ENCODE data around the gene TRIO.

The TRIO gene

DNA sequence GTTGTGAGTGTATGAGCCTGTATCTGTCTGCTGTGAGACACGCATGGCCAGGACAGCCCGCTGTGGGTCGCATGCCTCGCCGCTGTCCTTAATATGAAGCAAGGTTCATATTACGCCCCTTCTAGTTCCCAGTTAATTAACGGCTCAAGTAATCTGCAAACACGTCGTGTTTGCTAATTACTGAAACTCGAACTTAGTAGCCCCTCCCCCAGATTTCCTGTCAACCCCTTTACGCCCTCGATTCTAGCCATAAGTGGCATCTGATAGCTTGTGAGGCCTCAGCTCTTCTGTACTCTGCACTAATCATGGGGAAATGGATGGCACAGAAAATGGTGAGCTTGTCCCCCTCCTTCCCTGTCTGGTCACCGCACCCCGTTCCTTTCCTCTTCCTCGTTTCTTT lies 321.5 kb downstream of the TRIO start:
- no peak for DNase-seq

DNA sequence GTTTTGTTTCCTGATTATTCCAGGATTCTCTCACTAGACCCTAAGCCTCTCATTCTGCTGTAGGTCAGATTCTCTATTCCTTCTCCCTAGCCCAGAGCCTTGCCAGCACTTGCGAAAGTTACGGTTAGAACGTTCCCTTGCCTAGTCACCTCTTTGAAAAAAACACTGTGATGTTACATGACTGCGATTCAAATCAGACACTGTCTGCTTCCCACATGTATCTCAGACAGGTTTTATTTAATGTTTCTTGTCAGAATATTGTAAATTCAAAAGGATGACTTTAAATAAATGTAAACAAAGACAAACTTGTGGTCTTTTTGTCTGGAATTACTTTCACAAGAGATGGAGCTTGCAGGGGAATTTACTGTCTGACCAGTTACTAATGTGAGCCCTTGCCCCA lies 322.0 kb downstream of the TRIO start:
- DNase-seq = no peak

DNA sequence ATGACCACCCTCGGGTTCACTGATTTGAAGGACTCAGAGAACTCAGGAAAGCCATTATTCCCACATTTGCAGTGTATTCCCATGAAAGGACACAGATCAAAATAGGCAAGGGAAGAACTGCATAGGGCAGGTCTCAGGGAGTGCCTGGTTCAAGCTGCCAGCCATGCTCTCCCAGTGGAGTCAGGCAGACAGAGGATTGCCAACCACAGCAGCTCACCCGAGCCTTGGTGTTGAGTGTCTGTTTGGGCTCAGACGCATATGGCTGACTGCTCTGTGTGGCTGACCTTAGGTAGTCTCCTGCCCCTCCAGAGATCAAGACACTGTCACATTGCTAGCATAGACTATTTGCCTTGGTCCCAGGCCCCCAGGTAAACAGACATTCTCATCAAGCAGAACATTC lies 322.6 kb downstream of the TRIO start:
- no peak for DNase-seq

DNA sequence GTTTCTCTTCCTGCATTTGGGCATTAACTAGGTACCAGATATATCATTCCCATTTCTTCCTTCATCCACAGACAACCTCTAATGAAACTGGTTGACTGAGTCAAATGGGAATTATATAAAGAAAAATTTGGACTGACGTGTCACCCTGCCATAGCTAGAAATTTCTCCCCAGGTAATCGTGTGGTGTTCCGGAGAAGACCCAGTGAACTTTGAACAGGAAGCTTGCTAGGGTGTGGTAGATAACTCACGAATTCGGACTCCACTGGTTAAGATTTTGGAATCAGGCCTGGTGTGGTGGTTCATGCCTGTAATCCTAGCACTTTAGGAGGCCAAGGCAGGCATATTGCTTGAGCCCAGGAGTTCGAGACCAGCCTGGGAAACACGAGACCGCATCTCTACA lies 324.1 kb downstream of the TRIO start:
- DNase-seq = no peak

DNA sequence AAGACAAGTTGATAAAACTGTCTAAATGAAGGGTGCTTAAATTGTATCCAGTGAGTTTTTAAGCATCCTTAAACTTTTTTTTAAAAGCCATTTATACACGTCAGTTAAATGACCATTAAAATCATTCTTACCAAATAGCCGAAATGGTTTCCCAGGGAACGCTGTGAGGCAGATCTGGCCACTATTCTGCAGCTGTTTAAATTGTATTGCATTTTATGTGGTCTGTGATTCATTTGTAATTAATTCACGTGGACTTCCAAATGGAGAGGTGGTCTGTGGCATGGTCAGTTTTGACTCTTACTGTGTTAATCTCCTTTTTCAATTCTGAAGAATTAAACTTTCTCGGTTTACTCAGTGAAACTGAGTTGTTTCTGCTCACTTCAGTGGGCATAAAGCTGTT lies 324.7 kb downstream of the TRIO start:
- DNase-seq = no peak

DNA sequence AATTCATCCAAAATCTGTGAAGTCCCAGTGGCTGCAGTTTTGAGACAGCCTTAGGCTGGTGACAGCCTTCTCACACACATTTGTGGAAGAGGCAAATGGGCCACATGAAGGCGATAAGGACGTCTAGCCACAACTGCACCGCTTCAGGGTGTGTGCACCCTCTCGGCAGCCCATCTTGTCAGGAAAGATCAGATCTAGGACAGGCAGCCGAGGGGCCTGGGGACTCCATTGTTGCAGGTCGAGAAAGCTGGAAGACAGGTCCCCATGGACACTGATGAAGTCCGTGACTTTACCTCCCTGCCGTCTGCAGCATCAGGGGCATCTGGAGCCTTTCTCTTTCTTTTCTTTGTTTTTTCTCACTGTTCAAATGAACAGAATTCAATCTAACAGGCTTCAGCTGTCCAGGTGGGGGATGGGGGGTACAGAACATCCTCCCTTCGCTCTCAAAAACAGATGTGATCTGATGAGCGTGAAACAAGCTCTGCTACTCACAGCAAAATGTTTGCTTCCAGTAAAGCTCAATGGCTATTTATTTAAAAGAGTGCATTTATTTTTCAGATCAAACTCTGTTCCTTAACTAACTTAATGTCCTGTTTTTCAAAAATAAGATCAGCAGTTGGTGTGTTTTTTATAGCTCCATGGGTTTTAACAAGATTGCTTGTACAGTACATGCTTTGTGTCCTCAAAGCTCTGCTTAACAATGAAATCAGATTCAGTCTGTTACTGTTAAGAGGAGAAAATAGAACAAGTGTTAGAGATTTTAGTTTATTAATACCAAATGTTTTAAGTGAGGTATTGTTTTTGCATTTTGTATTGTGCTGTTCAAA lies 326.6 kb downstream of the TRIO start:
- DNase-seq = no peak

DNA sequence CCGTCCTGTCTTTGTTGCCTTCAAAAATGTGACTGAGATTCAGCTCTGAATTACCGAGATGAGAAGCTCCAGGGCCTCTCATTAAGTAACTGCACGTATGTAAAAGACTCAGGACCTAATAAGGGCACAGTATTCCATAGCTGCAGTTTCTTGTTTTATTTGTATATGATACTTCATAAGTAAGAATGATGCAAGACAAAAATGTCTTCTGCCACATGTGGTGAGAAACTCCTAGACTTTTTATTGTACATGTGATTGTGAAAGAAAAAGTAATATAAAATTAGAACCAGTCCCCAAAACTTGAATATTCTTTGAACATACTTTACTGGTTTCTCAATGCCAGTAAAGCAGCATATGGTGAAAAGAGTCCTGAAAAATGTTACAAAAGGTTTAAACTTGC lies 328.4 kb downstream of the TRIO start:
- no peak for DNase-seq

DNA sequence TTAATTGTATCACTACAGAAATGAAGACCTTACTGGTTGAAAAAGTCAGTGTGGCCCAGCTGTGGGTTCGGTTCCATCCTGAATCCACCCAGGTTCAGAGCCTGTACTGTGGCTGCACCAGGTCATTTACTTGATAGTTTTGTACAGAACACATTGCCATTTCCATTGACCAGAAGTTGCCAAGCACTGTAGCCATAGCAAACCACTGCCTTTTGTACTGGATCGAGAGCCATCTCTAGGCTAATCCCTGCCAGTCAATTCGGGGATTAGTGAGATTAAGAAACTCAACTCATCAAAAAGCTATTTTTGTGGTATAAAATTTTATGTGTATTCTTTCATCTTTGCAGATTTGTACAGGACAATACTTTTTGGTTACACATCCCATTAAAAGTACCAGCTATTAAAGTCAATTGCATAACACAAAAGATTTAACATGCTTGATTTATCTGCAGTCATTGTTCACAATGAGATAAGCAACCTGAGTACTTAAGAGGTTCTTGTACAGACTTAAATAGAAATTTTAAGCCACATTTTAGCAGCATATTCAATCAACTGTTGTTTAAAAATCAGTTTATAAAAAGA lies 329.9 kb downstream of the TRIO start:
- DNase-seq = no peak

DNA sequence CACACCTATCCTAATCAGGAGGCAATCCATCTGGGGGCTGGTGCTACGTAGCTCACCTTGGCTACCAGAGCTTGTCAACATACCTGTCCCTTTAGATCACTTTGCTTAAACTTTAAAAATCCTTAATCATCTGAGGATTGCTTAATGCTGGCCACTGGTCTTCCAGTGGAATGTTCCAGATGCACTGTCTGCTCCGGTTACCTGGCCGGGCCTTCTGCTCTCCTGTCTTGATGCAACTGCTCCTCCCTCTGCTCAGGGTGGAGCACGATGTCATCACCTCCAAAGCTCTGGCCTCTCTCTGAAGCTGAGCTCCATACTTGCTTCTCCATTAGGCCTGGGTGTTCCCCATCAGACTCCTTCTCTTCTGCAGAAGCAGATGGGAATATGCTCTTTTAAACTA lies 331.9 kb downstream of the TRIO start:
- DNase-seq = no peak

DNA sequence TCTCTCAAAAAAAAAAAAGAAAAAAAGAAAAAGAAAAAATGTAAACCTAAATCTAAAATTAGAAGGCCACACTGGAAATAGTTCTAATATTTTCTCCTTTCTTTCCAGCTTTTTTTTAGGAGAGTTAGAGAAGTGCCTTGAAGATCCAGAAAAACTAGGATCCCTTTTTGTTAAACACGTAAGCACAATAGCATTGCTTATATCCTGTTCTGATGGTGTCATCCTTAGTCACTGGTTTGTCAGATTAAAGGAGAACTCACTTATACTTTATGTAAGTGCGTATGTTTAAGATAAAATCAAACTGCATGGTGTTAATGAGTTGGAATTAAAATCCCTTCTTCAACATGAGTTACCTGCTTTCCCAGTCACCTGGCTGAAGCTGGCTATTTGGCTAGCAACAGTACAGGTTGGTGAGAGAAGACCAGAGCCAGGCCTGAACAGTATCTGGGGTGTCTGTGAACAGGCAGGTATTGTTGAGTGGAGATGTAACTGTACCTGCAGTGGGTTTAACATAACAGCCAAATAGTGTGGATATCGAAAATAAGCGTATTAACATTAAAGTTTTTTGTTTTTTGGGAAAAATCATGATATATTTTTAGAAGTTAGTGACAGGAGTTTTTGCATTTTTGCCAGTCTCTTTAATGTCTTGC lies 333.8 kb downstream of the TRIO start:
- DNase-seq = peak; percentile 35 to 37

DNA sequence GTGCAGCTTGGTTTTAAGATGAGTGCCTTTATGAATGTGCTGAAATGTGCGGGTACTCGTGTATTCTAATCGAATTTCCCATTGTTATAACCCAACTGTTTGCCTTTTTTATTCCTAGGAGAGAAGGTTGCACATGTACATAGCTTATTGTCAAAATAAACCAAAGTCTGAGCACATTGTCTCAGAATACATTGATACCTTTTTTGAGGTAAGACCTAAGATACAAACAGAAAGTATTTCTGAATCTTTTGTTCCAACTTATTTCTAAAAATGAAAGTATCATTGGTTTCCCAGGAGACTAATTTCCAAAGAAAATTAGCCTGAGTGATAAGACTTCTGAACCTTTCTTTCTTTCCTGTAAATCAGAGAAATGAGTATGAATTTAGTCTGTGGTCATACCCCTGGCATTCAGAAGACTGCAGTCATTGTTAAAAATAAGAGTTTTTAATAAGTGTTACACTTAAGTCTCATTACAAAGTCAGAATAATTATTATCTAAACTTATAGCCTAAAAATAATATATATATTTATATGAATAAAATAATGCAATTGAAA lies 336.1 kb downstream of the TRIO start:
- DNase-seq = no peak

DNA sequence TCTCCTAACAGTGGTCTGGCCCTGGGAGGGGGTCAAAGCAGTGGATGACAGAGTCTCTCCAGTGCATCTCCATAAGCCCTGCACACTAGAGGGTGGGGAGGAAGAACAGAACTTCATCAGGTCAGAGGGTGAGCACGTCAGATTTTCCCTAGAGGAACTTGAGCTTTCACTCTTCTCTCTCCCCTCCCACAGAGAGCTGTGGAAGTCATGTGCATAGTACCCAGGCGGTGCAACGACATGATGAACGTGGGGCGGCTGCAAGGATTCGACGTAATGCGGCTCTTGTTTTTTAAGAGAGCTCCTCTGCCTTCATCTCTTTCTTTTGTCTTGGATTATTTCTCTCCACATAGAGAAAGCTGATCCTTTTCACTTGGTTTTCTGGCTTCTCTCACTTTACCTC lies 338.2 kb downstream of the TRIO start:
- peak; percentile 60 to 71 for DNase-seq

DNA sequence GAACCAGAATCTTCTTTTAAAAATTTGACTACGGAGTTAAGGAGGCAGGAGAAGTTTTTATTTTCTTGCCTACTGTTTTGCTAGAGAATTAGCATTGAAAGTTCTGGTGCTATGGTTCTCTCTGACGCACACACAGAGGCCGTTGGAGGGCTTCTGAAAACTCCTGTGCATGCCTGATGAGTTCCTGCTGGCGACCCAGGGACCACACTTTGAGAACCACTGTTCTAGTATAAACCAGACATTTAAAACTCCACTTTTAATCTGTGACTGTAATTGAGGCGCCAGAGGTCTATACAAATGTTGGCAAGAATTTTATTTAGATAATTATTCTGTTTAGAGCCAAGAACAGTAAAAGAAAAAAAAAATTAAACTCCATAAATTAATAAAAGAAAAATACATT lies 338.9 kb downstream of the TRIO start:
- no peak for DNase-seq

DNA sequence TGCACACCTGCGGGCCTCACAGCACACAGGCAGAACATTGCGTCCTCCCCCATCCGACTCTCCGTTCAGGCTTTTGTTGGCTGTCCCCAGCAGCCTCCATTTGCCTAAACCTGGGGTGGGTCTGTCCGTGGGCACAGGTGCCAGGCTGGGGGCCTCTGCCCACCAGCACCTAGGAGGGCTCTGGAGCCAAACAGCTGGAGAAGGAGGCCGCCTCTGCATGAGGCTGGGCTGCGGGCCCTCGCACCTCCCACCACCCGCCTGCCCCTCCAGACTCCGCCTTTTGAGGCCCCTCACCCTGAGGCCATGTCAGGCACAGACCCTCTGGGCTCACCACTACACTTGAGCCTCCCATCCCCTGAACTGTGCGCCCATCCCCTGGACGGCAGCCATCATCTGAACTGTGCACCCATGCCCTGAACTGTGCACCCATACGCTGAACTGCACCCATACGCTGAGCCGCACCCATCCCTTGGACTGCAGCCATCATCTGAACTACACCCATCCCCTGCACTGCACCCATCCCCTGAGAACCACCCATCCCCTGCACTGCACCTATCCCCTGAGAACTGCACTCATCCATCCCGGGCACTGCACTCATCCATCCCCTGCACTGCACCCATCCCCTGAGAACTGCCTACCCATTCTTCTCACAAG lies 340.5 kb downstream of the TRIO start:
- DNase-seq = no peak

DNA sequence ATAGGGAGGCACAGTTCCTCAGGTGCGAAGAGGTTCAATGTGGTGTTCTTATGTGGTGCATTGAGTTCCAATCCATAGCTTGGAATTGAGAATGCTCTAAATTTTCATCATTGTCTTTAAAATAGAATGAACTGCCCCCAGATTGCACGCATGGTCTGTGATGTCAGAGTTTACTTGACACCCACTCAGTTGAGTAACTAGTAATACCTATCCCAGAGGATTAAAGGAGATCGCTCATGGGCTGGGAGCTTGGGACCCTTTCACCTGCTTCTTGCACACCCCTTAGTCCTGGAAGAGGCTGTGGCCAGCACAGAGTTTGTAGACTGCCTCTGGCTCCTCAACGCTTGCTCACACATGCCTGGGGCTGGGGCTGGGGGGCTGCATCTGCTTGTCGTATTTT lies 343.3 kb downstream of the TRIO start:
- DNase-seq = no peak

DNA sequence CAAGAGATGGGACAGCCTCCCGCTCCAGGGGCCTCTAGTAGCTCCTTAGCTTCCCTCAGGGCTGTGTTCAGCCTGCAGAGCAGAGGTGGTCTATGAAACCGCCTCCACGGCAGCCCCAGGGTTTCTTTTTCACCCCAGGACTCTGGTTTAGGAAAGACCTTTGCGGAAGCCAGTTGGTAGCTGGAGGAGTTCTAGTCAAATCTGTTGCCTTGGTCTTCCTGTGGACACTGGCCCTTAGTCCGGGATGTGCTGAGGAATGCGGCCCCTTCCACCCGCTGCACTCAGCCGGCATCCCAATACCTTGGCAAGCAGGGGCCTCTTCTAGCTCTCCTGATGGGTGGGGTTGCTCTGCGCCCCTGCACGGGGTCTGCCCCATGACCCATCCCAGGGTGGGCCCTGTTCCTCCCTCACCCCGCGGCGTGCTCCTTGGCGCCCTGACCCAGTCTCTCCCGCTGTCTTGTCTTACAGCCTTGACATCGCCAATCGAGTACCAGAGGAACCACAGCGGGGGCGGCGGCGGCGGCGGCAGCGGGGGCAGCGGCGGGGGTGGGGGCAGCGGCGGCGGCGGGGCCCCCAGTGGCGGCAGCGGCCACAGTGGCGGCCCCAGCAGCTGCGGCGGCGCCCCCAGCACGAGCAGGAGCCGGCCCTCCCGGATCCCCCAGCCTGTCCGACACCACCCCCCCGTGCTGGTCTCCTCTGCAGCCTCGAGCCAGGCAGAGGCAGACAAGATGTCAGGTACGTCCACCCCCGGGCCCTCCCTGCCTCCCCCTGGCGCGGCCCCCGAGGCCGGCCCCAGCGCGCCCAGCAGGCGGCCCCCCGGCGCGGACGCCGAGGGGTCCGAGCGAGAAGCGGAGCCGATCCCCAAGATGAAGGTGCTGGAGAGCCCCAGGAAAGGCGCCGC lies 344.1 kb downstream of the TRIO start:
- no peak for DNase-seq

DNA sequence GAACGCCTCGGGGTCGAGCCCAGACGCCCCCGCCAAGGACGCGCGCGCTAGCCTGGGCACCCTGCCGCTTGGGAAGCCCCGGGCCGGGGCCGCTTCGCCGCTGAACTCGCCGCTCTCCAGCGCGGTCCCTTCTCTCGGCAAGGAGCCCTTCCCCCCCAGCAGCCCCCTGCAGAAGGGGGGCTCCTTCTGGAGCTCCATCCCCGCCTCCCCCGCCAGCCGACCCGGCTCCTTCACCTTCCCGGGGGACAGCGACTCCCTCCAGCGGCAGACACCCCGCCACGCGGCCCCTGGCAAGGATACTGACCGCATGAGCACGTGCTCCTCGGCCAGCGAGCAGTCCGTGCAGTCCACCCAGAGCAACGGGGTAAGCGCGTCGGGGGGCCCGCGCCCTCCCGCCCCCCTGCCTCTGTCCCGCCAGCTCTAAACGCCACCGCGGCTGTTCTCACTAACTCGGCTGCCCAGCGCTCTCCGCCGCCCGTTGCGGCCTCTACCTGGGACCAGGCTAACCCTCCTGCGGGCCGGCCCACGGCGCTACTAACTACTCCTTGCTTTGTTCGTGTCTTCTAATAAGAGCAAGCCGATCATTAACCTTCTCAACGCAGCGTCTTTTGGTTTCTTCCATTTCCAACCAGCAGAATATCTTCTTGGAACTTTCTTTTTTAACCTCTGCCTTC lies 344.9 kb downstream of the TRIO start:
- no peak for DNase-seq

DNA sequence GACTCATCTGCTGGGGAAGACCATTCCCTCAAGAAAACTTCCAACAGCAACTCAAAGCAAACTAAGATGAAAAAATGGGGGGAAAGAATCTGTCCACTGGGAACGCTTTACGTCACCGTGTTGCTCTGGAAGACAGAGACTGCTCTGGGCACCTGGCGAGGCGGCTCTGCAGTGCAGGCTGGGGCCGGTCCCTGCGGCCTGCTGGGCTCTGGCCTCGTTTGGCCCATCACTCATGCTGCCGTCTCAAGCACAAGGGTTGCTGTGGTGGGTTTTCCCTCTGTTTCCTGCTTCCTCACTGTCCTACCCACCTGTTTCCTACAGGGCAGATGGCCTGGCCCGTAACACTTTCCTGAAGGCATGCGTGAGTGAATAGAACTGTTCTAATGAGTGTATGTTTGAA lies 345.6 kb downstream of the TRIO start:
- no peak for DNase-seq

DNA sequence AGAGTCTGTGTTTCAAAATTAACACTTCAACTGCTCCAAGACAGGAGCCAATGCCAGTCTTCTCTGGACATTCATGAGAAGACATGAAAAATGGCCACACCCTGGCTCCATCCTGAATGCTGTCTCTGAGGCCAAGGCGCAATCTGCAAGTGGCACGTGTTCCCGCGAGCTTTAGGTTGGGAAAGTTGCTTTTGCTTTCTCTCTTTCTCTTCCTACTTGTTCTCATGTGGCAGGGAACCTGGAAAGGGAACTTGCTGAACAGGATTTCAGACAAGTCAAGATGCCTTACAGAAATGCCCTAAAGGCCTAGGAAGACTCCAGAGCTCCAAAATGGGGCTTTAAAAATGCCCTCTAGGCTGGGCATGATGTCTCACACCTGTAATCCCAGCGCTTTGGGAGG lies 346.5 kb downstream of the TRIO start:
- peak; percentile 82 to 87 for DNase-seq

DNA sequence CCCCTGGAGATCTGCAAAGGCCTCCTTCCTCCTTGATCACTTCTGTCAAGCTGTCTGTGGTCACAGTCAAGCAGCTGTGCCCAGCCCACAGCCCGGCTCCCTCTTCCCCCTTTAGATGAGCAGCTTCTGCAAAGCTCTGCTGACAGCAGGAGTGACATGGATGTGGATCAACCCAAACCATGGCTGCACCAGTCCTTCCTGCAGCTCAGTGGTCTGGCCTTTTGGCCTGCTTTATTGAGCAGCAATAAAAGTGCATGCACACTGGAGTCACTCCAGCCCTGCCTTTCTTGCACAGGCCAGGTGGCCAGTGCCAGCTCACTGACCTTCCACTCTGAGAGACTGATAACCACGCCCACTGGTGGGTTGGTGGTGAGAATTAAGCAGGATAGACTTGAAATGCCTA lies 347.2 kb downstream of the TRIO start:
- peak; percentile 85 to 90 for DNase-seq
